Measurements from ENCODE around the gene PACSIN2.

The PACSIN2 gene

DNA sequence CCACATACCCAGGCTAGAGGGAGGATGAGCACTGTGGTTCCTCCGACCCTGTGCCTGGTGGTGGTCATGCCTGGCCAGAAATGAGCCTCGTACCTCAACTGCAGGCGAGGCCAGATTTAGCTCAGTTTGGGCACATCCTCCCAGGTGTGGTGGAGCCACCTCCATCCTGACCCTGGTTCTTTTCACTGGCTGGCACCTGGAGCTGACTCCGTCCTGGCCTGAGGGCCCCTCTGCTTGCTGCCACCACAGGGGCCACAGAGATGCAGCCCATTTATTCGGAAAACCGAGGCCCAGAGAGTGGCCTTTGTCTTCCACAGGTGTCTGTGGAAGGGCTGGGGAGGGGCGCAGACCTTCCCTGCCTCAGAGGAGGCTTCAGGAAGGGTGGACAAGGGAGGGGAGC is 148.8 kb downstream of the PACSIN2 start:
- ChIA-PET CTCF (no interaction called here), POLR2A (ENCODE audit: low non-redundant PET) (interaction anchor here (0.6 kb wide), 1 partner anchor 215 kb away, joined by 3 read pairs; no protein-coding TSS in a partner anchor)
- H3K27ac ChIP-seq: no peak overlapping the region; the same call in 1 of the 2 replicates
- no peak for DNase-seq (ENCODE audit: low spot score)
- TF ChIP-seq, protein P1, sequence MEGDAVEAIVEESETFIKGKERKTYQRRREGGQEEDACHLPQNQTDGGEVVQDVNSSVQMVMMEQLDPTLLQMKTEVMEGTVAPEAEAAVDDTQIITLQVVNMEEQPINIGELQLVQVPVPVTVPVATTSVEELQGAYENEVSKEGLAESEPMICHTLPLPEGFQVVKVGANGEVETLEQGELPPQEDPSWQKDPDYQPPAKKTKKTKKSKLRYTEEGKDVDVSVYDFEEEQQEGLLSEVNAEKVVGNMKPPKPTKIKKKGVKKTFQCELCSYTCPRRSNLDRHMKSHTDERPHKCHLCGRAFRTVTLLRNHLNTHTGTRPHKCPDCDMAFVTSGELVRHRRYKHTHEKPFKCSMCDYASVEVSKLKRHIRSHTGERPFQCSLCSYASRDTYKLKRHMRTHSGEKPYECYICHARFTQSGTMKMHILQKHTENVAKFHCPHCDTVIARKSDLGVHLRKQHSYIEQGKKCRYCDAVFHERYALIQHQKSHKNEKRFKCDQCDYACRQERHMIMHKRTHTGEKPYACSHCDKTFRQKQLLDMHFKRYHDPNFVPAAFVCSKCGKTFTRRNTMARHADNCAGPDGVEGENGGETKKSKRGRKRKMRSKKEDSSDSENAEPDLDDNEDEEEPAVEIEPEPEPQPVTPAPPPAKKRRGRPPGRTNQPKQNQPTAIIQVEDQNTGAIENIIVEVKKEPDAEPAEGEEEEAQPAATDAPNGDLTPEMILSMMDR (conservative IDR thresholded peaks at IDR 0.05; ENCODE audit: low read depth): no peak

DNA sequence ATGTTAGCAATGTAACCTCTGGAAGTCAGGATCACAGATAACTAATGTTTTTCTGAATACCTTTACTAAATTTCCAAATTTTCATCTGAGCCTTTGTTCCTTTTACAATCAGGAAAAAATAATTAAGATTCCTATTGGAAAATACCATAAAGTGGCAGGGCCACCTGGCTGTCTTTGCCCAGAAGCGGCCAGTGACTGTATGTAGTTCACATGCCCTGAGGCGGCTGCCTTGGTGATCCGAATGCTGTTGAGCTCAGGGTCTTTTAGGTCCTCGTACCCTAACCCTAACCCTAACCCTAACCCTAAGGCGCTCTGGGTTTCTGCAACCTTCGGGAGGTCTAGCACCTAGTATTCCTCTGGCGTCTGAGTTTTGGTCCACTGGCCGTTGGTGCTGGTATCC is 149.4 kb downstream of the PACSIN2 start:
- no peak overlapping the region for H3K27ac ChIP-seq
- ChIA-PET POLR2A (ENCODE audit: low non-redundant PET) (no interaction called here), CTCF (no interaction called here)
- DNase-seq (ENCODE audit: low spot score): no peak
- TF ChIP-seq, protein P1 (conservative IDR thresholded peaks at IDR 0.05; ENCODE audit: low read depth): no peak

DNA sequence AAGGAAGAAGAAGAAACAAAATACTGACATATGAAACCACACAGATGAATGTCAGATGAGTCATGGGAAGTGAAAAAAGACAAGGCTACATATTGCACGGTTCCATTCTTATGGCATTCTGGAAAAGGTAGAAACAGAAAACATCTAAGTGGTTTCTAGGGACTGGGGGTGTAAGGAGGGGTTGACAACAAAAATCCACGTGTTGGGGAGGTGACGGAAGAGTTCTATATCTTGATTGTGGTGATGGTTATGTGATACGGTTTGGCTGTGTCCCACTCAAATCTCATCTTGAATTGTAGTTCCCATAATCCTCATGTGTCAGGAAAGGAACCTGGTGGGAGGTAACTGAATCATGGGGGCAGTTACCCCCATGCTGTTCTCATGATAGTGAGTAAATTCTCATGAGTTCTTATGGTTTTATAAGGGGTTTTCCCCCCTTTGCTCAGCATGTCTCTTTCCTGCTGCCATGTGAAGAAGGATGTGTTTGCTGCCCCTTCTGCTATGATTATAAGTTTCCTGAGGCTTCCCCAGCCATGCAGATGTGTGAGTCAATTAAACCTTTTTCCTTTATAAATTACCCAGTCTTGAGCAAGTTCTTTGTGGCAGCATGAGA is 151.5 kb downstream of the PACSIN2 start:
- TF ChIP-seq, protein P1 (conservative IDR thresholded peaks at IDR 0.05; ENCODE audit: low read depth): no peak
- CTCF ChIA-PET: no interaction called here
- POLR2A ChIA-PET (ENCODE audit: low non-redundant PET): no interaction called here
- peak; percentile 54 for DNase-seq (ENCODE audit: low spot score)
- H3K27ac ChIP-seq: peak overlapping the region; percentile 66

DNA sequence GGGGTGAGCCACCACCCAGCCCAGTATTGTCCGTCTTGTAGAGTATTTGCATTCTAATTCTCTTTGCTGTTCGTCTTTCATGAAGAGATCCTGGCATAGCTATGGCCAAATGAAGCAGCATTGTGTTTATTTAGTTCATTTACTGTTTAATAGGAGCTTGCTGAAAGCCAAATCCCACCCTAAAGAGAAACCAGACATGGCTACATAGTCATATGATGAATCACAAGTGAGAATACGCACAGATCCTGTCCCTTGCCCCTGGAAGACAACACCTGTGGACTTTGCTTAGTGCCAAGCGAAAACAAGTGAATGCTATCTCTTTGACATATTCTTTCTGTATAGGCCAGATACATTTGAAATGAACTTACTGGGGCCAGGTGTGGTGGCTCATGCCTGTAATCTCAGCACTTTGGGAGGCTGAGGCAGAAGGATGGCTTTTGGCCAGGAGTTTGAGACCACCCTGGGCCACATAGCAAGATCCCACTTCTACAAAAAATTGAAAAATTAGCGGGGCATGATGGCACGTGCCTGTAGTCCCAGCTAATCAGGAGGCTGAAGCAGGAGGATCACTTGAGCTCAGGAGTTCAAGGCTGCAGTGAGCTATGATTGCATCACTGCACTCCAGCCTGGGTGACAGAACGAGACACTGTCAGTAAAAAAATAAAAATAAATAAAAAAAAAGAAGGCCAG is 152.8 kb downstream of the PACSIN2 start:
- TF ChIP-seq, protein P1 (conservative IDR thresholded peaks at IDR 0.05; ENCODE audit: low read depth): no peak
- ChIA-PET CTCF (interaction anchor here (0.7 kb wide), 1 partner anchor 15 kb away, joined by 4 read pairs; no protein-coding TSS in a partner anchor), POLR2A (ENCODE audit: low non-redundant PET) (interaction anchor here (0.7 kb wide), 1 partner anchor 16 kb away, joined by 3 read pairs; no protein-coding TSS in a partner anchor)
- H3K27ac ChIP-seq: peak overlapping the region; percentile 66
- DNase-seq (ENCODE audit: low spot score): peak; percentile 11

DNA sequence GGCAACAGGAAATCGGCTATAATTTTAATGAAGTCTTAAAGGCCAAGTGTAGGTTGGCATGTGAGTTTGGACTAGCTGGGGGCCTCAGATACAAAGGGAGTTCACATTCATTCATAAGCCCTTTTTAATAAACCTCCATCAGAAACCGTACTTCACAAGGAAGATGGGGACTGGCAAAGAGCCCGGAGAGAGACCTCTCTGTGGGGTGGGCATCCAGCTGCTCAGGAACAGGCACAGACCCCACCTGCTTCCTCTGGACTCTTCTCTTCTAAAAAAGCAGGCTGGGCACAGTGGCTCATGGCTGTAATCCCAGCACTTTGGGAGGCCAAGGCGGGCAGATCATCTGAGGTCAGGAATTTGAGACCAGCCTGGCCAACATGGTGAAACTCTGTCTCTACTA is 154.0 kb downstream of the PACSIN2 start:
- TF ChIP-seq, protein P1 (conservative IDR thresholded peaks at IDR 0.05; ENCODE audit: low read depth): no peak
- ChIA-PET POLR2A (ENCODE audit: low non-redundant PET) (interaction anchor here (0.7 kb wide), 1 partner anchor 79 kb away, joined by 9 read pairs; no protein-coding TSS in a partner anchor), CTCF (no interaction called here)
- H3K27ac ChIP-seq: peak overlapping the region; percentile 66
- DNase-seq (ENCODE audit: low spot score): no peak

DNA sequence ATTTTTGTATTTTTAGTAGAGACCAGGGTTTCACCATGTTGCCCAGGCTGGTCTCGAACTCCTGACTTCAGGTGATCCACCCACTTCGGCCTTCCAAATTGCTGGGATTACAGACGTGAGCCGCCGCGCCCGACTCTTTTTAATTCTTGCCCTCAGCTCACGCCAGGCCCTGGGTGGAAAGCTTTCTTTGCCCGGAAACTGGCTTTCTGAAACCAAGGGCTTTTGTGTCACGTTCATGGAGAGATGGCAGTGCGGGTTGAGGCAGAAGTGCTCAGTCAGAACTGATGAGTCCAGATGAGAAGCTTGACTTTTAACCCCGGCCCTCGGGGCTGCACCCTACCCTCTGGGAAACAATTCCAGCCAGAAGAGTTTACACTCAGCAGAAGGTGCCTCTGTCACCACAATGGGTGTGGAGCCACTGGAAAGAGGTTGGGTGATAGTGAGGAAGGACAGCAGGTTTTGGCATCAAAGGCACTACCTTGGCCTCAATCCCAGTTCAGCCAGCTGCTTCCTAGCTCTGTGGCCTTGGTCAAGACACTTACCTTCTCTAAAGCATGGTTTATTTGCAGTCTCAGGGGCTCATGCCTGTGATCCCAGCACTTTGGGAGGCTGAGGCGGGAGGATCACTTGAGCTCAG is 157.0 kb downstream of the PACSIN2 start:
- ChIA-PET POLR2A (ENCODE audit: low non-redundant PET) (no interaction called here), CTCF (interaction anchor here (0.6 kb wide), 1 partner anchor 17 kb away, joined by 3 read pairs; no protein-coding TSS in a partner anchor)
- DNase-seq (ENCODE audit: low spot score): no peak
- TF ChIP-seq, protein P1 (conservative IDR thresholded peaks at IDR 0.05; ENCODE audit: low read depth): no peak
- peak overlapping the region; percentile 92 for H3K27ac ChIP-seq

Measured in RWPE1 (cell line).